GM21515 (cell line): Measurements from ENCODE around the gene SIL1.
"Not testable (repeated sequence)": the region's sequence is repeated elsewhere in the genome, so short reads cannot be mapped to it uniquely, and the experiment has no call there.

Source experiments
- ATAC-seq: cut with Tn5 transposase; IDR thresholded peaks from one replicate; pipeline ENCODE4 v1.9.1; 2021; ENCODE audit not compliant: unreplicated experiment

The SIL1 gene

GRCh38 chr5:139113892-139114291 is 84.3 kb downstream of the SIL1 start:
- ATAC-seq = no peak

- not testable (repeated sequence) for ATAC-seq
These were observed 85.8 kb downstream of the SIL1 start for GRCh38 chr5:139112362-139112761.

GRCh38 chr5:139110526-139111168 is 87.5 kb downstream of the SIL1 start:
- ATAC-seq = no peak

GRCh38 chr5:139108063-139108824 is 89.9 kb downstream of the SIL1 start:
- ATAC-seq = no peak

- ATAC-seq = no peak
These were observed 92.5 kb downstream of the SIL1 start for GRCh38 chr5:139105621-139106071.

GRCh38 chr5:139104577-139105276 is 93.4 kb downstream of the SIL1 start:
- ATAC-seq = no peak

GRCh38 chr5:139103762-139104161 is 94.4 kb downstream of the SIL1 start:
- ATAC-seq = no peak

- no peak for ATAC-seq
These were observed 97.3 kb downstream of the SIL1 start for GRCh38 chr5:139100825-139101224.

- peak; percentile 93 for ATAC-seq
These were observed 103.7 kb downstream of the SIL1 start for GRCh38 chr5:139094154-139095131.

- ATAC-seq = no peak
These were observed 105.3 kb downstream of the SIL1 start for GRCh38 chr5:139092741-139093343.

- ATAC-seq = no peak
These were observed 106.6 kb downstream of the SIL1 start for GRCh38 chr5:139091439-139092156.

- no peak for ATAC-seq
These were observed 107.6 kb downstream of the SIL1 start for GRCh38 chr5:139090581-139090980.

- ATAC-seq = no peak
These were observed 110.1 kb downstream of the SIL1 start for GRCh38 chr5:139088024-139088423.

- ATAC-seq = no peak
These were observed 115.2 kb downstream of the SIL1 start for GRCh38 chr5:139082813-139083498.

GRCh38 chr5:139079991-139080610 is 118.1 kb downstream of the SIL1 start:
- ATAC-seq = no peak

GRCh38 chr5:139079225-139079990 is 118.8 kb downstream of the SIL1 start:
- no peak for ATAC-seq

GRCh38 chr5:139078345-139078744 is 119.8 kb downstream of the SIL1 start:
- ATAC-seq = no peak

GRCh38 chr5:139077899-139078298 is 120.3 kb downstream of the SIL1 start:
- ATAC-seq = no peak
